Loucy (cell line): ENCODE data around the gene FAM185A.

ENCODE experiments used
- EZH2phosphoT487 ChIP-seq: fragments of 200-600 bp; IDR thresholded peaks from 2 replicates; pipeline ENCODE4 v1.6.1; 2018; ENCODE audit warnings: antibody characterized with exemption, mild to moderate bottlenecking, moderate library complexity, borderline replicate concordance
- TF ChIP-seq, protein P1 (sequence below): fragments of 200-600 bp; sonication (generic); conservative IDR thresholded peaks from 2 replicates; pipeline ENCODE4 v1.5.1; 2014; ENCODE audit warnings: mild to moderate bottlenecking, antibody characterized with exemption, low read length

DNA sequence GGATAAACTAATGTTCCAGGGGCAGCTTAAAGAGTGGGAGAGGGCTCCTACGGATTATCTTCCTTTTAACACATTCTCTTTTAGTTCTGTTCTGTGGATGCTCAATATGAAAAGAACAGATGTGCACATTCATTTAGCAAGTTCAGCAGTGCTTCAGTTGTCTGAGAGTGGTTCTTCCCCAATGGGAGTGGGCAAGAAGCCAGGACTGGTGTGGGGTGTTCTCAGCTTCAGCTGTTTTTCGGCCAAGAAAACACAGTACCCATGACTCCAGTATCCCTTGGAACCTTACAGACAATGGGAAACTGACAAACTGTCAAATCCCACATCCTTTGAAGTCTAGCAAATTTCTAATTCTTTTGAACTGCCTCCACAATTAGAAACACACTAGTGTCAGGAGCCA, 92.5 kb downstream of the FAM185A start:
- TF ChIP-seq EZH2phosphoT487, result no peak
- TF ChIP-seq, protein P1, sequence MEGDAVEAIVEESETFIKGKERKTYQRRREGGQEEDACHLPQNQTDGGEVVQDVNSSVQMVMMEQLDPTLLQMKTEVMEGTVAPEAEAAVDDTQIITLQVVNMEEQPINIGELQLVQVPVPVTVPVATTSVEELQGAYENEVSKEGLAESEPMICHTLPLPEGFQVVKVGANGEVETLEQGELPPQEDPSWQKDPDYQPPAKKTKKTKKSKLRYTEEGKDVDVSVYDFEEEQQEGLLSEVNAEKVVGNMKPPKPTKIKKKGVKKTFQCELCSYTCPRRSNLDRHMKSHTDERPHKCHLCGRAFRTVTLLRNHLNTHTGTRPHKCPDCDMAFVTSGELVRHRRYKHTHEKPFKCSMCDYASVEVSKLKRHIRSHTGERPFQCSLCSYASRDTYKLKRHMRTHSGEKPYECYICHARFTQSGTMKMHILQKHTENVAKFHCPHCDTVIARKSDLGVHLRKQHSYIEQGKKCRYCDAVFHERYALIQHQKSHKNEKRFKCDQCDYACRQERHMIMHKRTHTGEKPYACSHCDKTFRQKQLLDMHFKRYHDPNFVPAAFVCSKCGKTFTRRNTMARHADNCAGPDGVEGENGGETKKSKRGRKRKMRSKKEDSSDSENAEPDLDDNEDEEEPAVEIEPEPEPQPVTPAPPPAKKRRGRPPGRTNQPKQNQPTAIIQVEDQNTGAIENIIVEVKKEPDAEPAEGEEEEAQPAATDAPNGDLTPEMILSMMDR, result no peak
